Endothelial cell of umbilical vein (primary cell): ENCODE data around the gene NADK. TPM values are rescaled to one million over a fixed set of nuclear protein-coding genes. Genes with fewer than 3 reads are reported as not detected.

ENCODE experiments used
- BruUV-seq: library from RNA; stranded (reverse); fragments of 400-500 nt; replicated peaks from 2 replicates; lab custom pipeline; 2021; lab: Mats Ljungman, UMichigan
- CTCF ChIA-PET: fragments of 300-600, 350-600 bp; sonication (Branson Sonifier 250); formaldehyde crosslinking; loops from one replicate; lab custom pipeline; 2021; ENCODE audit warnings: antibody characterized with exemption, inconsistent platforms; lab: Charles Lee
- POLR2A ChIA-PET: fragments of 300-600, 350-600 bp; sonication (Branson Sonifier 250); formaldehyde crosslinking; loops from one replicate; lab custom pipeline; 2021; ENCODE audit warnings: antibody characterized with exemption, inconsistent platforms; lab: Charles Lee
- DNase-seq: peaks from one replicate; pipeline ENCODE4 v3.0.0-alpha.2; 2011; ENCODE audit warnings: low read depth, low spot score
- FAIRE-seq: peaks from 2 replicates; lab custom pipeline; 2011; peaks lifted over from hg19 to GRCh38; lab: Jason Lieb, UNC
- H2AFZ ChIP-seq: 2 replicates; pipeline ENCODE4 v1.6.0; 2012; ENCODE audit warnings: low read depth, low read length, control low read depth, inconsistent platforms
- H3K27ac ChIP-seq: 2 replicates; pipeline ENCODE4 v1.5.1; 2011; ENCODE audit warnings: low read depth, mild to moderate bottlenecking, control low read depth, low read length, moderate library complexity; ENCODE audit not compliant: insufficient read depth
- H3K27me3 ChIP-seq, 2 experiments: 2 replicates each; pipeline versions ENCODE4 v1.6.0 to v1.6.1; 2011; ENCODE audit warnings: low read length in 2 of 2, mixed read lengths in 1 of 2; ENCODE audit not compliant: control insufficient read depth in 2 of 2, insufficient read depth in 2 of 2
- H3K36me3 ChIP-seq, 2 experiments: 2 replicates in 1 of 2; 3 replicates in 1 of 2; pipeline ENCODE4 v1.5.1; 2011; ENCODE audit warnings: low read length in 2 of 2, mild to moderate bottlenecking in 1 of 2, moderate library complexity in 1 of 2; ENCODE audit not compliant: control insufficient read depth in 2 of 2, insufficient read depth in 2 of 2; ENCODE audit errors: extremely low read depth in 1 of 2
- H3K4me1 ChIP-seq: 3 replicates; pipeline ENCODE4 v1.5.1; 2011; ENCODE audit warnings: mild to moderate bottlenecking, low read length; ENCODE audit not compliant: control insufficient read depth, insufficient read depth; ENCODE audit errors: extremely low read depth
- H3K4me2 ChIP-seq: 2 replicates; pipeline ENCODE4 v1.6.1; 2011; ENCODE audit warnings: low read length, control low read depth, mixed read lengths; ENCODE audit not compliant: insufficient read depth
- H3K4me3 ChIP-seq, 3 experiments: fragments of 200-600 bp in 1 of 3; sonication (generic), shearing (Covaris generic) in 1 of 3; replicated peaks in 1 of 3; 2 replicates each; pipeline ENCODE4 v1.5.1; 2011 to 2016; ENCODE audit warnings: control low read depth in 3 of 3, low read length in 3 of 3, mild to moderate bottlenecking in 2 of 3, inconsistent platforms in 1 of 3, low read depth in 1 of 3, moderate library complexity in 1 of 3; ENCODE audit not compliant: insufficient read depth in 1 of 3
- H3K79me2 ChIP-seq: 2 replicates; pipeline ENCODE4 v1.6.0; 2012; ENCODE audit warnings: low read length, inconsistent platforms; ENCODE audit not compliant: control insufficient read depth, insufficient read depth
- H3K9ac ChIP-seq: replicated peaks from 2 replicates; pipeline ENCODE3; 2011; ENCODE audit warnings: low read length, control low read depth; ENCODE audit not compliant: insufficient read depth; ENCODE audit errors: extremely low read depth
- H3K9me1 ChIP-seq: replicated peaks from 3 replicates; pipeline ENCODE4 v1.6.0; 2011; ENCODE audit warnings: mild to moderate bottlenecking, low read length; ENCODE audit not compliant: control insufficient read depth, insufficient read depth; ENCODE audit errors: extremely low read depth
- H3K9me3 ChIP-seq: replicated peaks from 2 replicates; pipeline ENCODE4 v1.5.1; 2012; ENCODE audit warnings: low read length, inconsistent platforms; ENCODE audit not compliant: control insufficient read depth, insufficient read depth
- H4K20me1 ChIP-seq: replicated peaks from 2 replicates; pipeline ENCODE3; 2011; ENCODE audit warnings: mild to moderate bottlenecking, low read length; ENCODE audit not compliant: control insufficient read depth, insufficient read depth; ENCODE audit errors: extremely low read depth
- CTCF ChIP-seq, 2 donors: IDR thresholded peaks; 1 replicate in 1 of 2; 2 replicates in 1 of 2; pipeline ENCODE4 v1.5.1; 2011; ENCODE audit warnings: low read length in 2 of 2, mild to moderate bottlenecking in 2 of 2, moderate library complexity in 2 of 2, control low read depth in 1 of 2, inconsistent platforms in 1 of 2, low read depth in 1 of 2; ENCODE audit not compliant: insufficient read depth in 1 of 2; ENCODE audit errors: extremely low read depth in 1 of 2
- EZH2 ChIP-seq: IDR thresholded peaks from 2 replicates; pipeline ENCODE4 v1.6.1; 2012; ENCODE audit warnings: borderline replicate concordance, low read depth, mild to moderate bottlenecking, moderate library complexity, low read length, inconsistent platforms; ENCODE audit not compliant: severe bottlenecking
- FOS ChIP-seq: IDR thresholded peaks from 2 replicates; pipeline ENCODE4 v1.6.1; 2011; ENCODE audit warnings: mild to moderate bottlenecking, low read length, moderate library complexity, borderline replicate concordance; ENCODE audit not compliant: insufficient read depth
- GATA2 ChIP-seq: IDR thresholded peaks from 2 replicates; pipeline ENCODE4 v1.7.0; 2011; ENCODE audit warnings: low read depth, mild to moderate bottlenecking, moderate library complexity, mixed read lengths, low read length; ENCODE audit not compliant: insufficient read length, insufficient read depth
- JUN ChIP-seq: IDR thresholded peaks from 2 replicates; pipeline ENCODE4 v1.6.1; 2011; ENCODE audit warnings: borderline replicate concordance, low read depth; ENCODE audit not compliant: insufficient read length, insufficient read depth
- MAX ChIP-seq: IDR thresholded peaks from 2 replicates; pipeline ENCODE4 v1.6.1; 2011; ENCODE audit not compliant: insufficient read depth, insufficient read length
- MYC ChIP-seq: IDR thresholded peaks from one replicate; pipeline ENCODE4 v1.6.1; 2011; ENCODE audit warnings: mild to moderate bottlenecking, low read depth, low read length
- POLR2A ChIP-seq: IDR thresholded peaks from 2 replicates; pipeline ENCODE4 v1.6.1; 2012; ENCODE audit warnings: low read depth, mild to moderate bottlenecking, control low read depth, low read length
- POLR2AphosphoS5 ChIP-seq: IDR thresholded peaks from 2 replicates; pipeline ENCODE4 v1.6.1; 2012; ENCODE audit warnings: low read depth, mild to moderate bottlenecking, control low read depth, low read length, moderate library complexity; ENCODE audit not compliant: insufficient read depth
- dilution Hi-C: fragments of 300-500 bp; cut with MboI; formaldehyde crosslinking; loops from one replicate; pipeline ENCODE4 v1.15.0; 2019; ENCODE audit warnings: low sequenced_read_pairs; ENCODE audit not compliant: extremely low pct_ligation_motif_present
- intact Hi-C: fragments of 100-400 bp; cut with micrococcal nuclease; formaldehyde crosslinking; loops from one replicate; pipeline ENCODE4 v1.10.0; 2022
- polyA plus RNA-seq, 4 experiments: library from polyadenylated mRNA; depleted of rRNA in 3 of 4; stranded (reverse) in 3 of 4; unstranded in 1 of 4; fragments of >200 nt; gene quantifications; 2 replicates each; pipeline versions ENCODE4 v1.2.1 to v1.2.3, GENCODE V29; 2011 to 2012; ENCODE audit warnings: missing spikeins in 1 of 4
- total RNA-seq: library from RNA; stranded (reverse); gene quantifications from 2 replicates; pipeline ENCODE4 v1.2.3, GENCODE V29; 2021

The NADK gene
- total and polyA plus RNA-seq, 2 donors (not counting 3 experiments of a cell fraction or from before 2014, with no cell fraction given) = 68.5 to 88.8 TPM

GRCh38 chr1:1784933-1785332, 6.7 kb upstream of the NADK start:
- CTCF ChIA-PET = no interaction called here

More at GRCh38 chr1:1784933-1785332, 6.7 kb upstream of the NADK start:
- Histone ChIP-seq H4K20me1 (peaks cover 3% of the 10 kb centered on the region), H2AFZ (no peak overlapping the region), H3K4me2 (no peak overlapping the region), H3K4me3 (no peak overlapping the region), H3K9me3 (no peaks in the 10 kb centered on the region), H3K4me1 (peaks cover 13% of the 10 kb centered on the region), H3K27ac (no peak overlapping the region), H3K27me3 (no peaks in the 10 kb centered on the region), H3K79me2 (peaks cover 2% of the 10 kb centered on the region), H3K9me1 (no peaks in the 10 kb centered on the region), H3K36me3 (peaks cover 20 to 44% of the 10 kb centered on the region in 2 experiments), H3K9ac (no peak overlapping the region)
- BruUV-seq = no TSS peak
- POLR2A ChIA-PET = no interaction called here
- DNase-seq (no peak), FAIRE-seq (no peak)
- dilution Hi-C loops (no loop called here), intact Hi-C loops (no loop called here)
- no peak for TF ChIP-seq GATA2
- no peak for TF ChIP-seq JUN
- TF ChIP-seq FOS = no peak
- no peak for TF ChIP-seq POLR2A
- TF ChIP-seq POLR2AphosphoS5 = no peak
- no peak for TF ChIP-seq MAX
- TF ChIP-seq EZH2 = no peak
- TF ChIP-seq CTCF (IDR thresholded peaks at IDR 0.05; ENCODE audit: extremely low read depth in 1 of 2, insufficient read depth in 1 of 2, low read depth in 1 of 2, low read length in 2 of 2) = no peak
- TF ChIP-seq MYC = no peak
